ENCODE measurements around the gene SLC6A16. TPM values are rescaled to one million over a fixed set of nuclear protein-coding genes. Genes with fewer than 3 reads are reported as not detected.
"Not testable (repeated sequence)": the region's sequence is repeated elsewhere in the genome, so short reads cannot be mapped to it uniquely, and the experiment has no call there.

Gene SLC6A16
- total and polyA plus RNA-seq, 8 donors, result 0.44 to 5.4 (median 1.2) TPM; not detected in 3

DNA sequence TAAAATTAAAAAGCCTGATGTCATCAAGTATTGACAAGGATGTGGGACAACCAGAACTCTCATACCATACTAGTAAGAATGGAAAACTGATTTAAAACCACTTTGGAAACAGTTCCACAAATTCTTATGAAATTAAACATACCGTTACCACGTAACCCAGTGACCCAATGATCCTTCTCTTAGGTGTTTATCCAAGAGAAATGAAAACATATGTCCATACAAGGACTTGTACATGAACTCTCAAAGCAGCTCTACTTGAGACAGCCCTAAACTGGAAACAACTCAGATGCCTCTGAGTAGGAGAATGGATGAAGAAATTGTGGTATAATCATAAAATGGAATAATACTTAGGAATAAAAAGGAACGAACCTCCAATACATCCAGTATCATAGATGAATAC lies 27.6 kb downstream of the SLC6A16 start:
- Histone ChIP-seq H3K27ac (no peak overlapping the region), H3K4me1 (peaks cover 0 to 4% (median 2%) of the 10 kb centered on the region in 4 donors), H3K9me3 (no peaks in the 10 kb centered on the region), H3K4me3 (no peak overlapping the region), H3K27me3 (no peaks in the 10 kb centered on the region), H3K36me3 (peaks cover 0 to 10% (median 8%) of the 10 kb centered on the region in 4 donors)
- intact Hi-C loops (cut with DNase I; ENCODE audit: low total_unique reads), result no loop called here
- TF ChIP-seq EP300 (IDR thresholded peaks at IDR 0.05) (no peak), POLR2A (IDR thresholded peaks at IDR 0.05) (no peak), POLR2AphosphoS5 (IDR thresholded peaks at IDR 0.05) (no peak)
- TF ChIP-seq, protein P1, sequence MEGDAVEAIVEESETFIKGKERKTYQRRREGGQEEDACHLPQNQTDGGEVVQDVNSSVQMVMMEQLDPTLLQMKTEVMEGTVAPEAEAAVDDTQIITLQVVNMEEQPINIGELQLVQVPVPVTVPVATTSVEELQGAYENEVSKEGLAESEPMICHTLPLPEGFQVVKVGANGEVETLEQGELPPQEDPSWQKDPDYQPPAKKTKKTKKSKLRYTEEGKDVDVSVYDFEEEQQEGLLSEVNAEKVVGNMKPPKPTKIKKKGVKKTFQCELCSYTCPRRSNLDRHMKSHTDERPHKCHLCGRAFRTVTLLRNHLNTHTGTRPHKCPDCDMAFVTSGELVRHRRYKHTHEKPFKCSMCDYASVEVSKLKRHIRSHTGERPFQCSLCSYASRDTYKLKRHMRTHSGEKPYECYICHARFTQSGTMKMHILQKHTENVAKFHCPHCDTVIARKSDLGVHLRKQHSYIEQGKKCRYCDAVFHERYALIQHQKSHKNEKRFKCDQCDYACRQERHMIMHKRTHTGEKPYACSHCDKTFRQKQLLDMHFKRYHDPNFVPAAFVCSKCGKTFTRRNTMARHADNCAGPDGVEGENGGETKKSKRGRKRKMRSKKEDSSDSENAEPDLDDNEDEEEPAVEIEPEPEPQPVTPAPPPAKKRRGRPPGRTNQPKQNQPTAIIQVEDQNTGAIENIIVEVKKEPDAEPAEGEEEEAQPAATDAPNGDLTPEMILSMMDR (IDR thresholded peaks at IDR 0.05), result no peak
- DNase-seq, result no peak
- 65 to 88% (median 78%) methylated on average over 3 of the region's 3 CpGs for WGBS, 5 donors

DNA sequence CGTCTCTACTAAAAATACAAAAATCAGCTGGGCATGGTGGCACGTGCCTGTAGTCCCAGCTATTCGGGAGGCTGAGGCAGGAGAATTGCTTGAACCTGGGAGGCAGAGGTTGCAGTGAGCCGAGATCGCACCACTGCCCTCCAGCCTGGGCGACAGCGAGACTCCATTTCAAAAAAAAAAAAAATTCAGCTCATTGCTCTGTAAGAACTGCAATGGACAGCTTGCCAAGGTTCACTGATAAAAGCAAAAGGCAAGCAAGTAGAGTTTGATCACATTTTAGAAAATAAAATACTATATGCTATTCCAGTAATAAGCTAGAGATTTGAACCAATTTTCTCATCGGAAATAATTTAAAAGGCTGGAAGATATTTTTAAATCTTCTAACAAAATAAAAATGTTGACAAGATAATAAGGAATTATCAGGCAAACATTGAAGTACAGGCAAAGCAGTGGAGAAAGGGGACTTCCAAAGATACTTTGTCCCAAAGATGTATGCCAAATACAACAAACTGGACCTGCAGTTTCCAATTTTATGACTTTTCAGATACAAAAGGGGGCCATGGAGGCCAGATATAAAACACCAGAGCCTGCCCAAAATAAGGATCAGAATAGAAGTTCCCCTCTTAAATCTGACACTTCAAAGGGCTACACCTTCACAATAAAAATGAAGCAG lies 29.6 kb downstream of the SLC6A16 start:
- H3K4me3 ChIP-seq, result no peak overlapping the region
- intact Hi-C loops (cut with DNase I; ENCODE audit: low total_unique reads), result no loop called here
- WGBS, 5 donors, result 88 to 93% (median 91%) methylated on average over 8 of the region's 8 CpGs
- no peak overlapping the region for H3K27ac ChIP-seq
- H3K36me3 ChIP-seq, result peaks cover 0 to 10% (median 8%) of the 10 kb centered on the region in 4 donors
- no peaks in the 10 kb centered on the region for H3K27me3 ChIP-seq
- H3K4me1 ChIP-seq, result no peaks in the 10 kb centered on the region
- no peak for TF ChIP-seq POLR2A (IDR thresholded peaks at IDR 0.05)
- TF ChIP-seq POLR2AphosphoS5 (IDR thresholded peaks at IDR 0.05), result no peak
- TF ChIP-seq, protein P1 (IDR thresholded peaks at IDR 0.05), result no peak
- no peak for DNase-seq
- no peaks in the 10 kb centered on the region for H3K9me3 ChIP-seq

DNA sequence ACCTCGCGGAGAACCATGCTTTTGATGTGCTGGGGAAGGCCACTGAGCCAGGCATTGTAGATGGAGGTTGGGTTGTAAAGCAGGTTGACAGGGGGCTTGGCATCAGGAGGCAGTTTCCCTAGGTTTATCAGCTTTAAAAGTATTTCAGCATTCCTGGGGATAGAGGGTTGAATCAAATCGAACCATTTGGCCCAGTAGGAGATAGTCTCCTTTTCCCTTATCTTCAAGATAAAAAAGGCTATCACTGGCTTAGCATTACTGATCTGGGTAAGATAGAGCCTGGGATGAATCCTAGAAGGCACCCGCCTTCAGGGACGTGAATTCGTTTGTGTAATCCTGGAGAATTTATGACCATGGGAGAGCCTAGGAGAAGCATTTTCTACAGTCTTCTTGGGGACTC lies 30.6 kb downstream of the SLC6A16 start:
- Histone ChIP-seq H3K27me3 (no peaks in the 10 kb centered on the region), H3K4me1 (no peaks in the 10 kb centered on the region), H3K9me3 (no peaks in the 10 kb centered on the region), H3K4me3 (no peak overlapping the region), H3K36me3 (peaks cover 0 to 10% (median 8%) of the 10 kb centered on the region in 4 donors), H3K27ac (no peak overlapping the region)
- WGBS, 5 donors, result 71 to 85% (median 77%) methylated on average over 6 of the region's 6 CpGs
- no peak for TF ChIP-seq POLR2AphosphoS5 (IDR thresholded peaks at IDR 0.05)
- no peak for TF ChIP-seq POLR2A (IDR thresholded peaks at IDR 0.05)
- no peak for DNase-seq
- intact Hi-C loops (cut with DNase I; ENCODE audit: low total_unique reads), result no loop called here

DNA sequence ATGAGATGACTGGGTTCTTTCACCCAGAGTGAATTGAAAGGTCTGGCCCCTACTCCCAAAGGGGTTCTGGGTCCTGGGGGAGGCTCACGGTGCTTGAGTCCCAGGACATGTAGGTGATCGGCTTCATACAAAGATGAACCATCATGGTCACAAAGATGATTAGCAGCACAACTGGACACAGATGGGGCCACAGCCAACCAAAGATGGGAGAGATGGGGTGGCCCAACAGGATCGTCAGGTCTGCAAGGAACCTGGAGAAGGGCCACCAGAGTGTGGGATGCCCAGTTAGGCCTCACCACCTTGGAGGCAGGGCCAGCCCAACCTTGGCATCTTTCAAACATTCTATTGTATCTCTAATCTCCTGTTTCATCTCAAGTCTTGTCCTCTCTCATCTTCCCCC lies 34.5 kb downstream of the SLC6A16 start:
- intact Hi-C loops (cut with DNase I; ENCODE audit: low total_unique reads), result no loop called here
- WGBS, 5 donors, result 74 to 95% (median 92%) methylated on average over 3 of the region's 3 CpGs

DNA sequence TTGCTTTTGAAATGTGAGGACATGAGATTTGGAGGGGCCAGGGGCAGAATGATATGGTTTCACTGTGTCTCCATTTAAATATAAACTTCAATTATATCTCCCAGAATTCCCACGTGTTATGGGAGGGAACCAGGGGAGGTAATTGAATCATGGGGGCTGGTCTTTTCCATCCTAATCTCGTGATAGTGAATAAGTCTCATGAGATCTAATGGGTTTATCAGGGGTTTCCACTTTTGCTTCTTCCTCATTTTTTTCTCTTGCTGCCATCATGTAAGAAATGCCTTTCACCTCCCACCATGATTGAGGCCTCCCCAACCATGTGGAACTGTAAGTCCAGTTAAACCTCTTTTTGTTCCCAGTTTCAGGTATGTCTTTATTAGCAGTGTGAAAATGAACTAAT lies 35.7 kb downstream of the SLC6A16 start:
- H3K27ac ChIP-seq; H3K27me3 ChIP-seq; H3K4me1 ChIP-seq; H3K9me3 ChIP-seq; DNase-seq; intact Hi-C loops (cut with DNase I; ENCODE audit: low total_unique reads); H3K4me3 ChIP-seq: not testable (repeated sequence)
- peaks cover 0 to 10% (median 8%) of the 10 kb centered on the region in 4 donors for H3K36me3 ChIP-seq
- 40 to 60% (median 57%) methylated on average over 2 of the region's 2 CpGs for WGBS, 5 donors

More for the DNA sequence above, 34.5 kb downstream of the SLC6A16 start:
- Histone ChIP-seq H3K27ac (no peak overlapping the region), H3K4me1 (no peaks in the 10 kb centered on the region), H3K36me3 (peaks cover 0 to 10% (median 8%) of the 10 kb centered on the region in 4 donors), H3K4me3 (no peak overlapping the region), H3K27me3 (no peaks in the 10 kb centered on the region), H3K9me3 (no peaks in the 10 kb centered on the region)
- DNase-seq, result no peak
- TF ChIP-seq, protein P1 (IDR thresholded peaks at IDR 0.05), result no peak
- no peak for TF ChIP-seq POLR2A (IDR thresholded peaks at IDR 0.05)
- TF ChIP-seq POLR2AphosphoS5 (IDR thresholded peaks at IDR 0.05), result no peak
- no peak for TF ChIP-seq EP300 (IDR thresholded peaks at IDR 0.05)

DNA sequence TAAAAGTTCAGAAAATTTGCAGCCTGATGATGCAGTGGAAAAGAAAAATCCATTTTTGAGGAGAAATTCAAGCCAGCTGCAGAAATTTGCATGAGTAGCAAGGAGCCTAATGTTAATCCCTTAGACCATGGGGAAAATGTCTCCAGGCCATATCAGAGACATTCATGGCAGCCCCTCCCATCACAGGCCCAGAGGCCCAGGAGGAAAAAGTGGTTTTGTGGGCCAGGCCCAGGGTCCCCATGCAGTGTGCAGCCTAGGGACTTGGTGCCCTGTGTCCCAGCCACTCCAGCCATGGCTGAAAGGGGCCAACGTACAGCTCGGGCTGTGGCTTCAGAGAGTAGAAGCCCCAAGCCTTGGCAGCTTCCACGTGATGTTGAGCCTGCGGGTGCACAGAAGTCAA lies 36.8 kb downstream of the SLC6A16 start:
- H3K27me3 ChIP-seq; H3K9me3 ChIP-seq; H3K4me1 ChIP-seq; H3K4me3 ChIP-seq; H3K27ac ChIP-seq; DNase-seq; intact Hi-C loops (cut with DNase I; ENCODE audit: low total_unique reads); H3K36me3 ChIP-seq: not testable (repeated sequence)
- 88 to 97% (median 93%) methylated on average over 4 of the region's 4 CpGs for WGBS, 5 donors
